HepG2 (cell line): Measurements from ENCODE around the gene MDFIC.

ENCODE experiments used
- BHLHE40 ChIP-seq: IDR thresholded peaks from 2 replicates; pipeline ENCODE4 v1.6.1; 2011; ENCODE audit warnings: low read length, improper control_type of control experiment
- CTCF ChIP-seq: sonication (generic); formaldehyde crosslinking; IDR thresholded peaks from 2 replicates; pipeline ENCODE4 v1.5.0; 2020; ENCODE audit warnings: mild to moderate bottlenecking, missing genetic modification reagents, moderate library complexity
- EEA1 ChIP-seq: sonication (generic); formaldehyde crosslinking; IDR thresholded peaks from 2 replicates; pipeline ENCODE4 v1.5.1; 2020; ENCODE audit warnings: mild to moderate bottlenecking, missing genetic modification reagents, borderline replicate concordance
- ELF3 ChIP-seq: IDR thresholded peaks from 2 replicates; pipeline ENCODE4 v1.6.1; 2016; ENCODE audit warnings: missing genetic modification reagents, missing compliant biosample characterization
- HDAC1 ChIP-seq: sonication (generic); formaldehyde crosslinking; IDR thresholded peaks from 2 replicates; pipeline ENCODE4 v1.5.1; 2020; ENCODE audit warnings: mild to moderate bottlenecking, missing genetic modification reagents
- JUN ChIP-seq: sonication (generic); formaldehyde crosslinking; IDR thresholded peaks from 2 replicates; pipeline ENCODE4 v1.4.0; 2020; ENCODE audit warnings: mild to moderate bottlenecking, missing genetic modification reagents
- RBFOX2 ChIP-seq: fragments of 200-400 bp; formaldehyde crosslinking; IDR thresholded peaks from 2 replicates; pipeline ENCODE4 v1.6.1; 2017; ENCODE audit warnings: low read depth, mild to moderate bottlenecking, low read length
- RNF2 ChIP-seq: fragments of 450-650 bp; conservative IDR thresholded peaks from 2 replicates; pipeline ENCODE4 v1.6.1; 2016; ENCODE audit warnings: low read depth
- SMC3 ChIP-seq: IDR thresholded peaks from 2 replicates; pipeline ENCODE4 v1.6.1; 2011; ENCODE audit warnings: low read length, improper control_type of control experiment
- ZBTB26 ChIP-seq: IDR thresholded peaks from 2 replicates; pipeline ENCODE4 v1.6.1; 2016; ENCODE audit warnings: missing compliant biosample characterization, missing genetic modification reagents, borderline replicate concordance
- ZNF121 ChIP-seq: sonication (generic); formaldehyde crosslinking; IDR thresholded peaks from 2 replicates; pipeline ENCODE4 v1.5.0; 2020; ENCODE audit warnings: mild to moderate bottlenecking, missing genetic modification reagents
- ZNF792 ChIP-seq: IDR thresholded peaks from 2 replicates; pipeline ENCODE4 v1.6.1; 2016

- TF ChIP-seq CTCF (CRISPR knock-in tag) (no peak), ZBTB26 (CRISPR knock-in tag) (no peak), RNF2 (no peak), ZNF792 (CRISPR knock-in tag) (no peak), RBFOX2 (no peak), JUN (CRISPR knock-in tag) (no peak), EEA1 (no peak), BHLHE40 (no peak), ZNF121 (CRISPR knock-in tag) (no peak), SMC3 (no peak), ELF3 (CRISPR knock-in tag) (no peak), HDAC1 (CRISPR knock-in tag) (no peak)
Observed at GRCh38 chr7:115037128-115037802, 115.4 kb downstream of the MDFIC start.
